Measurements from ENCODE around the gene ZNF677. TPM values are rescaled to one million over a fixed set of nuclear protein-coding genes. Genes with fewer than 3 reads are reported as not detected.
"Not testable (repeated sequence)": the region's sequence is repeated elsewhere in the genome, so short reads cannot be mapped to it uniquely, and the experiment has no call there.

Gene ZNF677
- 26.3 TPM for polyA plus RNA-seq (ENCODE audit: insufficient read length)

DNA sequence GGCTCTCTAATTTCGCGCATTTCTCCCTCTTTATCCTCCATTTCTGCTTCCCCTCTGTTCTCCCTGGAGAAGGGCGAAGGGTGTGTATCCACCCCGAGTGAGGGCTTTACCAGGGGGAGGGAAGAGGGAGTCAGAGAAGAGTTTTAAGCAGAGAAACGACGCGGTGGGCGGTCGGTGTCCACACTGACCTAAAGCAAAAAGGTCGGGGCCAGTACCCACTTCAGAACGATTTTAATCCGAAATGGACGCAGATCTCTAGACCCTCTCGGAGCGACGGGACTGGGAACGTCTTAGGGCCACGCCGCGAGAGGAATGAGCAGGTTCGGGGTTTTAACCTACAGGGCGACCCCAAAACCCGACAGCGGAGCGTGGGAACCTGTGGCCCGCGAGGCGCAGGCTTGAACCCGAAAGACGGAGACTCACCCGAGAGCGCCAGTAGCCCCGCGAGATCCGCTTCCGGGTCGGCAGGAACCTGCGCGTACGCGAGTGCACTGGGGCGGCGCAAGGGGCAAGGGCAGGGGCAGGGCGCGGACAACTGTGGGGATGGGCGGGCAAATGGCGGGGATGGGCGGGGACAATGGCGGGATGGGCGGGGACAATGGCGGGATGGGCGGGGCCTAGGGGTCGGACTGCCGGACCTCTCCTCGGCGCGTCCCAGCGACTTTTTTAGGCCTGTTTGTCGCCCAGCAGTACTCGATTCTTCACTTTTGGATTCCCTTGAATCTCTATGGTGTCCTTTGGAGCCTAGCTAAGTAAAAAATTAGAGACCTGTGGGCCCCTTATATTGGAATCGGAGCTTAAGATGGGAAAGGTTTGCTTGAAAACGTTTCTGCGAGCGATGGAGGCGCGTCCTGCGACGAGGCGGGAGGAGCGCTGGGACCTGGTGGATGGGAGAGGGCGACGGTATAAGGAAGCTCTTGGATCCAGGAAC lies at the start of gene ZNF677:
ZNF677 (minus strand) TSS at position 463 of the 931 bp plus-strand sequence. CDS start 3,323 bp downstream, outside the sequence.
- DNase-seq, result peak; percentile 87

- DNase-seq, result not testable (repeated sequence)
These were observed 46.7 kb upstream of the ZNF677 start for GRCh38 chr19:53301341-53301740.

- no peak for DNase-seq
These were observed 40.2 kb upstream of the ZNF677 start for GRCh38 chr19:53294786-53295441.

DNA sequence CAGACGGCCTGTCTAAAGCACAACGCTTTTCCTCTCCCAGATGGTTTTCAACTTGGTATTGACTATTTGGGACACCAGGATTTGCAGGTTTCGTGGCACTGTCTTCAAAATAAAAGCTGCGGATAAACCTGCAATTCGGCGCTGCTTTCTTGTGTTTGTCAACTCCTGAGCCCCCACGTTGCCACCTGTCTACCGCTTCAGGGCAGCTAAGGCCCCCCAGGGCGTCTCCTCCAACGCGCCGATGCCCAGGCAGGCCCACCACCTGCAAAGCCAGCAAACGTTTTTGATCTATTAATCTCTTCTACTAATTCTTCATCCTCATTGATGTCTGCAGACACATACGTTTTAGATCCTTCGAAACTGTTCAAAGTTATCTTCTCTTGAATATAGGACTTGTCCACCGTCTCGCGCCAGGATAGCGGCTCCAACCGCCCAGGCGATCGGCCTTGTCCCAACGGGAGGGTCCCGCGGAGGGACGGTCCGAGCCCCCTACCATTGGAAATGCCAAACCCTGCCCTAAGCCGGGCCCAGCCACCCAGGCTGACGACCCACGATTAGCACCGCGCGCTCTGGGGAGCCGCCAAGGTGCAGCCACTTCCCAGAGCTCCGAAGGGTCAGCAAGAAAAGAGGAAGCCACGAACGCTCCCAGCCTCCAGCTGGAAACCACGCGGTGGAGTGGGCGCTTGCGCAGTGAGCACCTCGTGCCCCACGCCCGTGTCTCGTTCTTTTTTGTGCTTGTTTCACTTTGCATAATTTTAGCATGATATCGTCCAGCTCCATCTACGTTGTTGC lies 36.3 kb upstream of the ZNF677 start:
- no peak for DNase-seq

- no peak for DNase-seq
These were observed 30.4 kb upstream of the ZNF677 start for GRCh38 chr19:53285087-53285486.

DNA sequence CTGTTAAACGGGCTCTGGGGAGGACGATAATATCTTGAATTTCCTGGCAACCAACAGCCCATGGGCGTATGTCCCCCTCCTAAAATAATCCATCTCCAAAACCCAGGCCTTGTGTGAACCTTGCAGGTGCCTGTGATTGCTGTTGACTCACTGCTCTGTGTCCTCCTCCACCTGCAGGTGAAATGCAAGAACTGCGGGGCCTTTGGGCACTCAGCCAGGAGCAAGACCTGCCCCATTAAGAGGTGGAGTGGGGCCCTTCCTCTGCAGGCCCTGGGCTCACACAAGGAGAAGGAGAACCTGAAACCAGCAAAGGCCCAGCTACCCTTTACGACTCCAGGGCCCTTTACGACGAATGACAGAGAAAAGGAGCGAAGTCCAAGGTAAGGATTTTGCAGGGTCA lies 27.3 kb upstream of the ZNF677 start:
- not testable (repeated sequence) for DNase-seq

- DNase-seq, result no peak
These were observed 20.8 kb upstream of the ZNF677 start for GRCh38 chr19:53275480-53275879.

GRCh38 chr19:53272044-53272443 lies 17.4 kb upstream of the ZNF677 start:
- DNase-seq, result no peak

- not testable (repeated sequence) for DNase-seq
These were observed 15.2 kb upstream of the ZNF677 start for GRCh38 chr19:53269861-53270260.

GRCh38 chr19:53267623-53268022 lies 12.9 kb upstream of the ZNF677 start, which contains the start of gene VN1R4:
VN1R4 (minus strand) TSS chr19:53267723; CDS start chr19:53267665, 58 bp downstream.
- DNase-seq, result not testable (repeated sequence)

DNA sequence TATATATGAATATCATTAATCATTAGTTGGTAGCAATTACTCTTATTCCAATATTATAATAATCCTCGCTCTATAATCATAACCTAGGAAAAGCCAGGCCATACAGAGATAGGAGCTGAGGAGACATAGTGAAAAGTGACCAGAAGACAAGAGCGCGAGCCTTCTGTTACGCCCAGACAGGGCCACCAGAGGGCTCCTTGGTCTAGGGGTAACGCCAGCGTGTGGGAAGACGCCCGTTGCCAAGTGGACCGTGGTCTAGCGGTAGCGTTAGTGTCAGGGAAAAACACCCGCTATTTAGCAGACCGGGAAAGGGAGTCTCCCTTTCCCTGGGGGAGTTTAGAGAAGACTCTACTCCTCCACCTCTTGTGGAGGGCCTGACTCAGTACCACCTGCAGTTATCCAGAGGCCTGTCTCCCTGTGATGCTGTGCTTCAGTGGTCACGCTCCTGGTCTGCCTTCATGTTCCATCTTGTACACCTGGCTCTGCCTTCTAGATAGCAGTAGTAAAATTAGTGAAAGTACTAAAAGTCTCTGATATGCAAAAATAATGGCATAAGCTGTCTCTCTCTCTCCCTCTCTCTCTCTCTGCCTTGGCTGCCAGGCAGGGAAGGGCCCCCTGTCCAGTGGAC lies 3.2 kb upstream of the ZNF677 start, which contains the start of gene VN1R2:
VN1R2 (plus strand) TSS at position 578 of the 628 bp plus-strand sequence. CDS start 84 bp downstream, outside the sequence.
- DNase-seq, result not testable (repeated sequence)

DNA sequence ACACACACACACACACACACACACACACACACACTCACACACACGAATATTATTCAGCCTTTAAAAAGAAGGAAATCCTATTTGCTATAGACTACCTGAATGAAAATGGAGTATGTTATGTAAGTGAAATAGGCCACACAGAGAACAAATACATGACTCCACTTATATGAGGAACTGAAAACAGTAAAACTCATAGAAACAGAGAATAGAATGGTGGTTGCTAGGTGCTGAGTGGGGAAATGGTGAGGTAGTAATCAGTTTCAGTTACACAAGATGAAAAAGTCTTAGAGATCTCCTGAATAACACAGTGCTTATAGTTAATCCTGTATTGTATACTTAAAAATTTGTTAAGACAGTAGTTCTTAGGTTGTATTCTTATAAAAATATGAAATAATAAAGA lies 8.2 kb downstream of the ZNF677 start:
- DNase-seq, result no peak

DNA sequence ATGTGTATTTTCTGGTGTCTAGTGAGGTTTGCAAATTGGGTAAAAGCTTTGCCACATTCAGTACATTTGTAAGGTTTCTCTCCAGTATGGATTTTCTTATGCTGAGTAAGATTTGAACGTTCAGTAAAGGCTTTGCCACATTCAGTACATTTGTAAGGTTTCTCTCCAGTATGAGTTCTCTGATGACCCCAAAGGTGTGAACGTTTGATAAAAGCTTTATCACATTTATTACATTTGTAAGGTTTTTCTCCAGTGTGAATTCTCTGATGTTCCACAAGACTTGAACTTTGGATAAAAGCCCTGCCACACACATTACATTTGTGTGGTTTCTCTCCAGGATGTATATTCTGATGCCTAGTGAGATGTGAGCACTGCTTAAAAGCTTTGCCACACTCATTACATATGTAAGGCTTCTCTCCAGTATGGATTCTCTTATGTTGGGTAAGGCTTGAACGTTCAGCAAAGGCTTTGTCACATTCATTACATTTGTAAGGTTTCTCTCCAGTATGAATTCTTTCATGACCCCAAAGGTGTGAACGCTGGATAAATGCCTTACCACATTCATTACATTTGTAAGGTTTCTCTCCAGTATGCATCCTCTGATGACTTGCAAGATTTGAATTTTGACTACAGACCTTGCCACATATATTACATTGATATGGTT lies 17.4 kb downstream of the ZNF677 start:
- DNase-seq, result no peak

GRCh38 chr19:53224606-53225005 lies 30.1 kb downstream of the ZNF677 start:
- DNase-seq, result no peak

GRCh38 chr19:53222716-53223115 lies 32.0 kb downstream of the ZNF677 start:
- not testable (repeated sequence) for DNase-seq

DNA sequence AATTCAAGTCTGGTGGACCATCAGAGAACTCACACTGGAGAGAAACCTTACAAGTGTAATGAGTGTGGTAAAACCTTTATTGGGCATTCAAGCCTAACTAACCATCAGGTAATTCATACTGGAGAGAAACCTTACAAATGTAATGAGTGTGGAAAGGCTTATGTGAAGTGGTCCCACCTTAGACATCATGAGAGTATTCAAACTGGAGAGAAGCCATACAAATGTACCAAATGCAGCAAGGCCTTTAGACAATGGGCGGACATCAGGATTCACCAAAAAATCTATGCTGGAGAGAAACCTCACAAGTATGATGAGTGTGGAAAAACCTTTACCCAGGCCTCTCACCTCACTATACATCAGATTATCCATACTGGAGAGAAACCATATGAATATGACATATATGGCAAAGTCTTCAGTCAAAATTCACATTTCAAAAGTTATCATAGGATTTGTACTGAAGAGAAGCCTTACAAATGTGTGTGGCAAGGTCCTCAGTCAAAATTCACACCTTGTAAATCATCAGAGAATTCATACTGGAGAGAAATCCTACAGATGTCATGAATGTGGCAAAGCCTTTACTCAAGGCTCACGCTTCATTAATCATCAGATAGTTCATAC lies 41.9 kb downstream of the ZNF677 start:
- DNase-seq, result no peak

- DNase-seq, result not testable (repeated sequence)
These were observed 43.1 kb downstream of the ZNF677 start for GRCh38 chr19:53211554-53211953.

DNA sequence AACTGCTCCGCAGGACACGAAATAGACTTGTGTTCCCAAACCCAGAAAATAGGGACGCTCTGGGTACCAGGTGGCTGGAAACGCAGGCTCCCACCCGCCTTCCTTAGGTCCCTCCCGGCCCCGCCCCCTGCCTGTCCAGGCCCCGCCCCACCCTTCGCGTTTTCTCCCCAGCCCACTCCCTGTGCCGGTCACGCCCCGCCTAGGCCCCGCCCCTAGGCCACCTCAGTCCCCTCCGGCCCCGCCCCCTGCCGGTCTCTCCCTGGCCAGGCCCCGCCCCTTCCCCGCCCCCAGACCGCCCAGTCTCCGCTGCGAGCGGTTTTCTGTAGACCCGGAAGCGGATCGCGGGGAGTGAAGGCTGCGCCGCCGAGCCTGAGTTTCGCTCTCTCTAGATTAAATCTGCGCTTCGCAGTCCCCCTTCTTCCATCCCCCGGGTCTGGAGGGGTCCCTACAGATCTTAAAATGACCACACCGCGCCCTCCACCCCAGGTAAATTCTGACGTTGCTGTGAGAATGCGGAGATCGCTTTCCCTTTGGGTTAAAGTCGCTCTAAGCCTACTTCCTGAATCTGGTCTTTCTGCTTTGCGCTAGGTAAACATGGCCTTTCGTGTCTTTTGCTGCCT lies 57.8 kb downstream of the ZNF677 start:
- DNase-seq, result peak; percentile 95

- DNase-seq, result peak; percentile 85
These were observed 59.3 kb downstream of the ZNF677 start for GRCh38 chr19:53195265-53195903.
